ENCODE measurements around the gene NID1. TPM values are rescaled to one million over a fixed set of nuclear protein-coding genes. Genes with fewer than 3 reads are reported as not detected.
"Not testable (repeated sequence)": the region's sequence is repeated elsewhere in the genome, so short reads cannot be mapped to it uniquely, and the experiment has no call there.

NID1 gene
- total and polyA plus RNA-seq, 8 donors = 21.4 to 214 (median 89.6) TPM

DNA sequence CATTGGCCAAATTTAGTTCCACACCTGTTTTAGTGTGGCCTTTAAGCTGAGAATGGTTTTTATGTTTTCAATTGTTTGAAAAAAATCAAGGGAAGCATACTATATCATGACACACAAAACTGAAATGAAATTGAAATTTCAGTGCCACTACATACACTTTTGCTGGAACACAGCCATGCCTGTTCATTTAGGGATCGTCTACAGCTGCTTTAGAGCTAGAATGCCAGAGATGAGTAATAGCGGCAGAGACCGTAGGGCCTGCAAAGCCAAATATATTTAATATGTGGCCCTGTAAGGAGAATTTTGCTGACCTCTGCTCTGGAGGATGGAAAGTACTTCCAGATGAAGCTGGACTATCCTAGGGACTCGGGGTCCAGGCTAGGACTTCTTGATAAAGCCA is 135.7 kb downstream of the NID1 start:
- no peak for DNase-seq
- intact Hi-C loops (cut with DNase I; ENCODE audit: low total_unique reads) = no loop called here
- Histone ChIP-seq H3K27me3 (no peaks in the 10 kb centered on the region), H3K4me3 (no peak overlapping the region), H3K9me3 (no peaks in the 10 kb centered on the region), H3K4me1 (peaks cover 13 to 44% (median 33%) of the 10 kb centered on the region in 4 donors), H3K36me3 (no peaks in the 10 kb centered on the region), H3K27ac (no peak overlapping the region)
- 64 to 78% (median 69%) methylated on average over 4 of the region's 4 CpGs for WGBS, 5 donors
- TF ChIP-seq, protein P1, sequence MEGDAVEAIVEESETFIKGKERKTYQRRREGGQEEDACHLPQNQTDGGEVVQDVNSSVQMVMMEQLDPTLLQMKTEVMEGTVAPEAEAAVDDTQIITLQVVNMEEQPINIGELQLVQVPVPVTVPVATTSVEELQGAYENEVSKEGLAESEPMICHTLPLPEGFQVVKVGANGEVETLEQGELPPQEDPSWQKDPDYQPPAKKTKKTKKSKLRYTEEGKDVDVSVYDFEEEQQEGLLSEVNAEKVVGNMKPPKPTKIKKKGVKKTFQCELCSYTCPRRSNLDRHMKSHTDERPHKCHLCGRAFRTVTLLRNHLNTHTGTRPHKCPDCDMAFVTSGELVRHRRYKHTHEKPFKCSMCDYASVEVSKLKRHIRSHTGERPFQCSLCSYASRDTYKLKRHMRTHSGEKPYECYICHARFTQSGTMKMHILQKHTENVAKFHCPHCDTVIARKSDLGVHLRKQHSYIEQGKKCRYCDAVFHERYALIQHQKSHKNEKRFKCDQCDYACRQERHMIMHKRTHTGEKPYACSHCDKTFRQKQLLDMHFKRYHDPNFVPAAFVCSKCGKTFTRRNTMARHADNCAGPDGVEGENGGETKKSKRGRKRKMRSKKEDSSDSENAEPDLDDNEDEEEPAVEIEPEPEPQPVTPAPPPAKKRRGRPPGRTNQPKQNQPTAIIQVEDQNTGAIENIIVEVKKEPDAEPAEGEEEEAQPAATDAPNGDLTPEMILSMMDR (IDR thresholded peaks at IDR 0.05) = no peak
- no peak for TF ChIP-seq POLR2A (IDR thresholded peaks at IDR 0.05)
- TF ChIP-seq EP300 (IDR thresholded peaks at IDR 0.05) = no peak
- no peak for TF ChIP-seq POLR2AphosphoS5 (IDR thresholded peaks at IDR 0.05)

DNA sequence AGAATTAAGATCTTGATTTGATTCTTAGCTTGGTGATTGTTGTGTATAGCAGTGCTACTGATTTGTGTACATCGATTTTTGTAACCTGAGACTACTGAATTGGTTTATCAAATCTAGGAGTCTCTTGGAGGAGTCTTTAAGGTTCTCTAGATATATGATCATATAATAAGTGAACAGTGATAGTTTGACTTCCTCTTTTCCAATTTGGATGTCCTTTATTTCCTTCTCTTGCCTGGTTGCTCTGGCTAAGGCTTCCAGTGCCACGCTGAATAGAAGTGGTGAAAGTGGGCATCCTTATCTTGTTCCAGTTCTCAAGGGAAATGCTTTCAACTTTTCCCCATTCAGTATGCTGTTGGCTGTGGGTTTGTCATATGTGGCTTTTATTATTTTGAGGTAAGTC is 136.7 kb downstream of the NID1 start:
- intact Hi-C loops (cut with DNase I; ENCODE audit: low total_unique reads) = no loop called here
- Histone ChIP-seq H3K4me1 (peaks cover 8 to 45% (median 36%) of the 10 kb centered on the region in 4 donors), H3K27ac (no peak overlapping the region), H3K27me3 (no peaks in the 10 kb centered on the region), H3K9me3 (no peaks in the 10 kb centered on the region), H3K36me3 (no peaks in the 10 kb centered on the region), H3K4me3 (no peak overlapping the region)
- DNase-seq = no peak
- TF ChIP-seq POLR2A (IDR thresholded peaks at IDR 0.05) = no peak
- TF ChIP-seq POLR2AphosphoS5 (IDR thresholded peaks at IDR 0.05) = no peak
- TF ChIP-seq, protein P1 (IDR thresholded peaks at IDR 0.05) = no peak
- TF ChIP-seq EP300 (IDR thresholded peaks at IDR 0.05) = no peak
- WGBS, 5 donors = 75 to 95% (median 86%) methylated on average over 2 of the region's 2 CpGs

DNA sequence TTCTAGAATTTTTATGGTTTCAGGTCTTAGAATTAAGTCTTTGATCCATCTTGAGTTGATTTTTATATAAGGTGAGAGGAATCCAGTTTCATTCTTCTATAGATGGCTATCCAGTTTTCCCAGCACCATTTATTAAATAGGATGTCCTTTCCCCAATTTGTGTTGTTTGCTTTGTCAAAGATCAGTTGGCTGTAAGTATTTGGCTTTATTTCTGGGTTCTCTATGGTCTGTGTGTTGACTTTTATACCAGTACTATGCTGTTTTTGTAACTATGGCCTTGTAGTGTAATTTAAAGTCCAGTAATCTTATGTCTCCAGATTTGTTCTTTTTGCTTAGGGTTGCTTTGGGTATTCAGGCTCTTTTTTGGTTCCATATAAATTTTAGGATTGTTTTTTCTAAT is 137.3 kb downstream of the NID1 start:
- H3K36me3 ChIP-seq; H3K27me3 ChIP-seq; H3K27ac ChIP-seq; H3K4me3 ChIP-seq; DNase-seq; H3K9me3 ChIP-seq; intact Hi-C loops (cut with DNase I; ENCODE audit: low total_unique reads): not testable (repeated sequence)
- peaks cover 2 to 45% (median 31%) of the 10 kb centered on the region in 4 donors for H3K4me1 ChIP-seq

Small RNA genes lying within 50 kb of the gene (small RNA-seq; reads per million reads assigned to genes)
- gene RF00019 = 0 reads per million in 4 donors

Other genes starting within 250 kb of the NID1 start
- gene LYST, start 198.2 kb downstream of the NID1 start, total RNA-seq = 10 to 100 TPM in 4 of 5 donors, 1 to 10 TPM in 1; 1.7 to 95.6 (median 37.3) TPM
- gene LYST, start 198.2 kb downstream of the NID1 start, polyA plus RNA-seq = 1 to 10 TPM; 4.9 to 8.6 (median 5.5) TPM
- gene GPR137B, start 77.4 kb upstream of the NID1 start, total RNA-seq = 10 to 100 TPM; 11.6 to 64.8 (median 15.8) TPM
- gene GPR137B, start 77.4 kb upstream of the NID1 start, polyA plus RNA-seq = 1 to 10 TPM; 2.9 to 7.5 (median 7.3) TPM
- gene ERO1B, start 216.9 kb upstream of the NID1 start, total RNA-seq = 100 to 1,000 TPM in 1 of 5 donors, 10 to 100 TPM in 3, 1 to 10 TPM in 1; 3.2 to 103 (median 33.4) TPM
- gene ERO1B, start 216.9 kb upstream of the NID1 start, polyA plus RNA-seq = 10 to 100 TPM in 2 of 3 donors, 1 to 10 TPM in 1; 6.1 to 23.2 (median 20.6) TPM